ENCODE measurements around the gene INPP4B. TPM values are rescaled to one million over a fixed set of nuclear protein-coding genes. Genes with fewer than 3 reads are reported as not detected.

The INPP4B gene
- total and polyA plus RNA-seq, 7 donors = 1.5 to 16.8 (median 9.5) TPM

DNA sequence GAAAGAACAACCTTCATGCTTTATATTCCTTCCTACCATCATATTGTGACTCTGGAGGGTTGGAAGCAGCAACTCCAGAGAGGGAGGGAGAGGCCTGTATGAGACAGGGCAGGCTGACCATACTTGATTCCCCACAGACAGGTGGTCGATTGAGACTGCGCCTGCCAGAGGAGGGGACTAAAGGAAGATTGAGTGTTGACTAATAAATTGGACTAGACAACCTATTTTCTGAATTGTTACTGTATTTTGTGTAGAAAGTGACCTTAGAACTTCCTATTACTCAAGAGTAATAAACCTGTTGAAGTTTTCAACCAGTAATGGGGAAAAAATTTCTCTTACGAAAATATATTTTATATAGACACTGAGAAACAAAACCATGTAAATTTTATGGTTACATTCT lies 301.5 kb downstream of the INPP4B start:
- WGBS, 3 donors = 64 to 67% (median 66%) methylated on average over 3 of the region's 3 CpGs
- no peak for DNase-seq

DNA sequence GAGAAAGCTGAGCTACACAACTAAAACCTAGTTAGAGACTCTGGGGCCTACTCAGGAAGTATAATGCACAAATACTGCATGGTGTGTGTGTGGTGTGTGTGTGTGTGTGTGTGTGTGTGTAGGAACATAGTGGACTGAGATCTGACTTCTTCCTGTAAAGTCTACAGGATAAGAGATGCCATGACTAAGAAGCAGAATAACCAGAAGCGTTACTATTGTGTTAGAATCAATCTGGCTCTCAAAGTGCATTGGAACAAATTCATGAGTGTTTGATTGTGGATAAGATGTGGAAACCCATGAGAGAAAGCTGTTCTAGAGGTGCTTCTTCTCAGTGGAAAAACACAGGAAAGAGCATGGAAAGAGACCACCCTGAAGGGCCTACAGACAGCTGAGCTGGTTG lies 302.1 kb downstream of the INPP4B start:
- no peak overlapping the region for H3K4me3 ChIP-seq
- H3K27ac ChIP-seq = no peak overlapping the region
- H3K27me3 ChIP-seq (ENCODE audit: insufficient read depth in 3 of 3, low read length in 2 of 3) = no peaks in the 10 kb centered on the region
- ATAC-seq (no peak), DNase-seq (no peak)
- TF ChIP-seq, protein P1, sequence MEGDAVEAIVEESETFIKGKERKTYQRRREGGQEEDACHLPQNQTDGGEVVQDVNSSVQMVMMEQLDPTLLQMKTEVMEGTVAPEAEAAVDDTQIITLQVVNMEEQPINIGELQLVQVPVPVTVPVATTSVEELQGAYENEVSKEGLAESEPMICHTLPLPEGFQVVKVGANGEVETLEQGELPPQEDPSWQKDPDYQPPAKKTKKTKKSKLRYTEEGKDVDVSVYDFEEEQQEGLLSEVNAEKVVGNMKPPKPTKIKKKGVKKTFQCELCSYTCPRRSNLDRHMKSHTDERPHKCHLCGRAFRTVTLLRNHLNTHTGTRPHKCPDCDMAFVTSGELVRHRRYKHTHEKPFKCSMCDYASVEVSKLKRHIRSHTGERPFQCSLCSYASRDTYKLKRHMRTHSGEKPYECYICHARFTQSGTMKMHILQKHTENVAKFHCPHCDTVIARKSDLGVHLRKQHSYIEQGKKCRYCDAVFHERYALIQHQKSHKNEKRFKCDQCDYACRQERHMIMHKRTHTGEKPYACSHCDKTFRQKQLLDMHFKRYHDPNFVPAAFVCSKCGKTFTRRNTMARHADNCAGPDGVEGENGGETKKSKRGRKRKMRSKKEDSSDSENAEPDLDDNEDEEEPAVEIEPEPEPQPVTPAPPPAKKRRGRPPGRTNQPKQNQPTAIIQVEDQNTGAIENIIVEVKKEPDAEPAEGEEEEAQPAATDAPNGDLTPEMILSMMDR (IDR thresholded peaks at IDR 0.05) = no peak
- intact Hi-C loops (cut with DNase I) = no loop called here
- no peaks in the 10 kb centered on the region for H3K9me3 ChIP-seq
- WGBS, 3 donors = 75 to 79% (median 77%) methylated on average over 1 of the region's 1 CpG
- H3K4me1 ChIP-seq = no peaks in the 10 kb centered on the region
- H3K36me3 ChIP-seq (ENCODE audit: insufficient read depth in 1 of 2, low read depth in 1 of 2) = no peaks in the 10 kb centered on the region

More for the DNA sequence above, 301.5 kb downstream of the INPP4B start:
- Histone ChIP-seq H3K36me3 (ENCODE audit: insufficient read depth in 1 of 2, low read depth in 1 of 2) (no peaks in the 10 kb centered on the region), H3K4me3 (no peak overlapping the region), H3K27ac (no peak overlapping the region), H3K4me1 (no peaks in the 10 kb centered on the region), H3K9me3 (no peaks in the 10 kb centered on the region), H3K27me3 (ENCODE audit: insufficient read depth in 3 of 3, low read length in 2 of 3) (no peaks in the 10 kb centered on the region)
- TF ChIP-seq, protein P1 (IDR thresholded peaks at IDR 0.05) = no peak
- intact Hi-C loops (cut with DNase I) = no loop called here
- ATAC-seq = no peak

DNA sequence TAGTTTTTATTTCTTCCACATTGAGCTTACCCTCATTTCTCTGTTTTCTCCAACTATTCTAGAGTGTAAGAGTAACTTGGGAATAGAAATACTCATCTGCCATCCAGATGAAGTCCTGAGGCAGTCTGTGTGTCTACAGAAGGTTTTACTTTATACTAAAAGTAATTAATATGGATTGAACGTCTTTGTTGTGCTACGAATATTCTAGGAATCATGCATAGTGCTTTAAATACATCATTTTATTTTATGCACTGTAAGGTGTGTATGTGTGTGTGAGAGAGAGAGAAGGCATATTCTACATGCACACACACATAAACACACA lies 305.7 kb downstream of the INPP4B start:
- ATAC-seq = no peak
- Histone ChIP-seq H3K36me3 (ENCODE audit: insufficient read depth in 1 of 2, low read depth in 1 of 2) (no peaks in the 10 kb centered on the region), H3K27ac (no peak overlapping the region), H3K4me1 (no peaks in the 10 kb centered on the region), H3K9me3 (no peaks in the 10 kb centered on the region), H3K4me3 (no peak overlapping the region), H3K27me3 (ENCODE audit: insufficient read depth in 3 of 3, low read length in 2 of 3) (no peaks in the 10 kb centered on the region)
- TF ChIP-seq, protein P1 (IDR thresholded peaks at IDR 0.05) = no peak
- DNase-seq = no peak
- intact Hi-C loops (cut with DNase I) = no loop called here
- WGBS, 3 donors = 86 to 88% (median 87%) methylated on average over 2 of the region's 2 CpGs

DNA sequence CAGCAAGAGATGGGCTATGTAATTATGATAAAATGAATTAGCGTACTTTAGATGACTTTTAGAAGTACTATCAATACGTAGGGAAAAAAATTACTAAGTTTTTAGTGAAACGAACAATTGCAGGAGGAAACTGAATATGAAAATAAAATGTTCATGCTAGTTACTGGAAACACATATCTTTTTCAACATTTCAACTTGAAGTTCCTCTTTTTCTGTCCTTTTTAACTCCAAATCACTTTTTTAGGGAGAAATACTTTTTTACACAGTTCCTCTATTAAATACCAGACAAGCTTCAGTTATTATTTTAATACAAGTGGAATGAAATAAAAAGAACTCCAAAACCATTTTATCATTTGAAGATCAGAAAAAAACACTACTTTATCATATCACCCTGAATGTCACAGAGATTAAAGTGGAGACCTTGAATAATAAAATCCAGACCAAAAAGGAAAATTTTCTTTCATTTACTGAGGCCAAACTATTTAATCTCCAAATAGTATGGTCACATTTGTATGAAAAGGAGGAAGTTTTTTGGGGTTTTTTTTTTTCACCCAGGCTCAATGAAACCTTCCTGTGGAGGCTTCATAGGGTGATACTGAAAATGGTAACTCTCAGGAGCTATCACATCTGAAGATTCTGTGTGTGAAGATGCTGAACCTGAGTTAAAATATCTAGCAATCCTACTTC lies 306.2 kb downstream of the INPP4B start:
- no peak for DNase-seq
- 22 to 43% (median 22%) methylated on average over 3 of the region's 3 CpGs for WGBS, 3 donors
- no peaks in the 10 kb centered on the region for H3K36me3 ChIP-seq (ENCODE audit: insufficient read depth in 1 of 2, low read depth in 1 of 2)
- no peak overlapping the region for H3K4me3 ChIP-seq
- TF ChIP-seq, protein P1 (IDR thresholded peaks at IDR 0.05) = no peak
- no peaks in the 10 kb centered on the region for H3K27me3 ChIP-seq (ENCODE audit: insufficient read depth in 3 of 3, low read length in 2 of 3)
- no peaks in the 10 kb centered on the region for H3K9me3 ChIP-seq
- no peaks in the 10 kb centered on the region for H3K4me1 ChIP-seq
- intact Hi-C loops (cut with DNase I) = no loop called here
- ATAC-seq = no peak
- no peak overlapping the region for H3K27ac ChIP-seq

DNA sequence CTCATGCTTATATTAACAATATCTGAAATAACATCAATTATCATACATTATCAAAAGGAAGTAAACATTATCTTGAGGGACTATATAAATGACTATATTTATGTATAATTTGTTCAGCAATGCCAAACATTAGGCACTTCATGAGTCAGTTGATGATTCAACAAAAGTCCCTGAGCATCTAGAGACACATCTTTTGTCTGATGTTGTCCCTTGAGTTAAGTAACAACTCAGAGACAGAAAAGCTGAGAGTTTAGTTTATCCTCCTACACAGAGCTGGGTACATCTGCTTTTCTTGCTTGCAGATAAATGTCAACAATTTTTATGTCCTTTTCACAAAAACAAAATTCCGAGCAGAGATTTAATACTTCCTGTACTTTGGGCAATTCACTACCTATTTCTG lies 311.1 kb downstream of the INPP4B start:
- no peak overlapping the region for H3K27ac ChIP-seq
- DNase-seq (no peak), ATAC-seq (no peak)
- no peaks in the 10 kb centered on the region for H3K9me3 ChIP-seq
- H3K4me3 ChIP-seq = no peak overlapping the region
- H3K27me3 ChIP-seq (ENCODE audit: insufficient read depth in 3 of 3, low read length in 2 of 3) = no peaks in the 10 kb centered on the region
- no peaks in the 10 kb centered on the region for H3K36me3 ChIP-seq (ENCODE audit: insufficient read depth in 1 of 2, low read depth in 1 of 2)
- H3K4me1 ChIP-seq = no peaks in the 10 kb centered on the region
- WGBS, 3 donors = 67 to 80% (median 75%) methylated on average over 1 of the region's 1 CpG
- intact Hi-C loops (cut with DNase I) = no loop called here
- TF ChIP-seq, protein P1 (IDR thresholded peaks at IDR 0.05) = no peak

Data from psoas muscle (tissue), 8 donors.